ENCODE results near the gene PHOX2B. TPM values are rescaled to one million over a fixed set of nuclear protein-coding genes. Genes with fewer than 3 reads are reported as not detected.
A peak's percentile ranks its signal among the peaks of the same experiment; 100 is the strongest.

PHOX2B gene
- total and polyA plus RNA-seq, 2 of the 4 experiments (the other 2 are of a cell fraction): not detected

GRCh38 chr4:41750626-41751448 lies 2.3 kb upstream of the PHOX2B start:
- no peak for ATAC-seq (ENCODE audit: low read depth)
- CTCF ChIA-PET: no interaction called here
- WGBS, 2 experiments (ENCODE audit: extremely low coverage in 2 of 2, insufficient read length in 1 of 2): 6% methylated on average over 10 of the region's 40 CpGs; no CpG with 5 or more reads in 1 of the 2 experiments
- TF ChIP-seq CHD1 (IDR thresholded peaks at IDR 0.05; ENCODE audit: low read depth, low read length) (no peak), POLR2A (IDR thresholded peaks at IDR 0.05; ENCODE audit: low read depth, low read length) (no peak), ELK1 (IDR thresholded peaks at IDR 0.05; ENCODE audit: borderline replicate concordance, low read depth, low read length) (no peak), FOS (IDR thresholded peaks at IDR 0.05; ENCODE audit: low read depth, low read length) (no peak), RFX5 (IDR thresholded peaks at IDR 0.05; ENCODE audit: low read depth, low read length) (no peak), SMC3 (IDR thresholded peaks at IDR 0.05; ENCODE audit: low read depth, low read length) (no peak), CTCF (conservative IDR thresholded peaks at IDR 0.05; ENCODE audit: low read depth, low read length) (no peak), MAZ (IDR thresholded peaks at IDR 0.05; ENCODE audit: borderline replicate concordance, low read depth, low read length) (no peak), NFE2L2 (IDR thresholded peaks at IDR 0.05; ENCODE audit: low read depth, low read length) (no peak), BHLHE40 (IDR thresholded peaks at IDR 0.05; ENCODE audit: low read depth, low read length) (no peak), RAD21 (IDR thresholded peaks at IDR 0.05; ENCODE audit: low read length) (no peak), CEBPB (IDR thresholded peaks at IDR 0.05; ENCODE audit: low read depth, low read length) (no peak), RCOR1 (IDR thresholded peaks at IDR 0.05; ENCODE audit: insufficient replicate concordance, low read length) (no peak), USF2 (IDR thresholded peaks at IDR 0.05; ENCODE audit: low read depth, low read length) (no peak), MAFK (IDR thresholded peaks at IDR 0.05; ENCODE audit: low read depth, low read length) (no peak)

More at GRCh38 chr4:41750626-41751448, 2.3 kb upstream of the PHOX2B start:
- no peak overlapping the region for H4K8ac ChIP-seq (ENCODE audit: low read depth in 2 of 2, low read length in 2 of 2)
- no peaks in the 10 kb centered on the region for H3K79me1 ChIP-seq (ENCODE audit: low read depth in 1 of 2, low read length in 2 of 2)
- H3K9ac ChIP-seq (ENCODE audit: low read depth, low read length): no peak overlapping the region
- DNase-seq: no peak
- no peak overlapping the region for H3K18ac ChIP-seq (ENCODE audit: low read depth, low read length)
- no peak overlapping the region for H4K91ac ChIP-seq (ENCODE audit: insufficient read depth, low read depth, low read length)
- H3K4ac ChIP-seq (ENCODE audit: low read depth, low read length): no peak overlapping the region
- in situ Hi-C loops (cut with MboI; ENCODE audit: low sequenced_read_pairs) (no loop called here), dilution Hi-C loops (cut with HindIII; ENCODE audit: low sequenced_read_pairs, unreplicated experiment) (no loop called here), intact Hi-C loops (cut with micrococcal nuclease) (loop anchor here (1.0 kb wide), 1 partner anchor 58 kb away; no protein-coding TSS in a partner anchor)
- H3K23ac ChIP-seq (ENCODE audit: low read depth, low read length): no peak overlapping the region
- H3K9me1 ChIP-seq (ENCODE audit: insufficient read depth, low read length): no peaks in the 10 kb centered on the region
- no peak overlapping the region for H2BK20ac ChIP-seq (ENCODE audit: low read depth, low read length)
- H2AK9ac ChIP-seq (replicated peaks; ENCODE audit: low read depth, low read length, poor library complexity): peak overlapping the region; percentile 18
- H3K14ac ChIP-seq (replicated peaks; ENCODE audit: low read depth, low read length): no peak overlapping the region
- no TSS peak for BruUV-seq (replicated peaks)
- no peak overlapping the region for H2AK5ac ChIP-seq (ENCODE audit: low read depth, low read length)
- no peak overlapping the region for H2AFZ ChIP-seq (replicated peaks; ENCODE audit: low read length, poor library complexity)
- POLR2A ChIA-PET (ENCODE audit: unreplicated experiment): no interaction called here
- H3K27ac ChIP-seq (ENCODE audit: insufficient read depth, low read length): no peak overlapping the region
- no peak overlapping the region for H3K4me3 ChIP-seq (ENCODE audit: insufficient read depth, low read depth, low read length)
- H2BK120ac ChIP-seq (ENCODE audit: low read depth, low read length): no peak overlapping the region
- H4K5ac ChIP-seq (ENCODE audit: low read depth, low read length): no peak overlapping the region
- H3K4me1 ChIP-seq (ENCODE audit: control insufficient read depth, insufficient read depth, low read length): no peaks in the 10 kb centered on the region
- no peaks in the 10 kb centered on the region for H3K36me3 ChIP-seq (ENCODE audit: control insufficient read depth, insufficient read depth, low read length)
- no peak overlapping the region for H2BK15ac ChIP-seq (ENCODE audit: low read depth, low read length)
- peaks cover 15% of the 10 kb centered on the region for H3K9me3 ChIP-seq (ENCODE audit: control insufficient read depth, insufficient read depth, low read length)
- peaks cover 6% of the 10 kb centered on the region; the same call in 1 of the 2 replicates for H4K20me1 ChIP-seq (ENCODE audit: insufficient read depth, low read length)
- no peak overlapping the region for H3K56ac ChIP-seq (ENCODE audit: extremely low read depth, insufficient read depth, low read length)
- H3K27me3 ChIP-seq (ENCODE audit: control insufficient read depth, insufficient read depth, low read length): peaks cover 93% of the 10 kb centered on the region
- H2BK5ac ChIP-seq (ENCODE audit: low read depth, low read length, poor library complexity, severe bottlenecking): no peak overlapping the region
- no peak overlapping the region for H3K4me2 ChIP-seq (ENCODE audit: low read depth, low read length)

Measured in IMR-90 (cell line).